Spleen (tissue), 7 donors: ENCODE results near the gene CD9.

ENCODE experiments used
- POLR2A ChIP-seq, 3 donors: fragments of 450-650 bp; IDR thresholded peaks; one replicate each; pipeline ENCODE4 v1.5.1; 2017; ENCODE audit warnings: antibody characterized with exemption in 3 of 3, mild to moderate bottlenecking in 1 of 3
- POLR2AphosphoS5 ChIP-seq, 3 donors: sonication (generic); formaldehyde crosslinking; IDR thresholded peaks; one replicate each; pipeline ENCODE4 v1.5.1; 2017; ENCODE audit warnings: antibody characterized with exemption in 3 of 3
- TF ChIP-seq, protein P1 (sequence below), 11 experiments: fragments of 200-600 bp in 7 of 11; fragments of 450-650 bp in 4 of 11; sonication (generic) in 4 of 11; IDR thresholded peaks in 8 of 11; conservative IDR thresholded peaks in 3 of 11; 1 replicate in 7 of 11; 2 replicates in 4 of 11; pipeline versions ENCODE4 v1.4.0 to v1.8.0; 2016 to 2021; ENCODE audit warnings: antibody characterized with exemption in 11 of 11, inconsistent platforms in 4 of 11, mild to moderate bottlenecking in 1 of 11
- donor health status: DM: no; HTN: no; CAD: no; lungs with moderate emphysema.
- donor health status: DM: no; HTN: no; CAD: no.
- donor health status: DM: no; HTN: no; CAD: no.

DNA sequence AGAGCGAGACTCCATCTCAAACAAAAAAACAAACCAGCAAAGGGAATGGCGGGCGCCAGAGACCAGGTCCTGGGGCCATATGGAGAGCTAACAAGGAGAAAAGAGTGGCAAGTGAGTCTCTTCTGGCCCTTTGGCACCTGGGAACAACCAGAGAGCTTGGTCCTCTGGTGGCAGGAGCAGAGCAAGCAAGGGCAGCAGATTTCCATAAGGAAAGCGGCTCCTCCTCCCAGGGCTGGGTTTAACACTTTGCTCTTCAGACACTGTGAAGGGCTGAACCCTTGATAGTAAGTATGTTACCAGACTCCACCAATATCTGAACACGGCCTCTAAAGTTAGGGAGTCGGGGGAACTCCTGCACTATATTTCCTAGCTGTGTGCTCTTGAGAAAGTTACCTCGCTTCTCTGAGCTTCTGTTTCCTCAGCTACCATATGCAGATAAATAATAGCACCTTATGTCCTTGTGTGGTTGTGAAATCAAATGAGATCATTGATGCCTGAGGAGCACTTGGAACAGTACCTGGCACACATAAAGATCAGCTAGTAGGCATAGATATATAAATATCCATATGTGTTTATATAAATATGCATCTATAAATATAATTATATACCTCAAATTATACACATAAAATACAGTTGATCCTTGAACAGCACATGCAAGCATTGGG is 76.9 kb downstream of the CD9 start:
- TF ChIP-seq, protein P1, sequence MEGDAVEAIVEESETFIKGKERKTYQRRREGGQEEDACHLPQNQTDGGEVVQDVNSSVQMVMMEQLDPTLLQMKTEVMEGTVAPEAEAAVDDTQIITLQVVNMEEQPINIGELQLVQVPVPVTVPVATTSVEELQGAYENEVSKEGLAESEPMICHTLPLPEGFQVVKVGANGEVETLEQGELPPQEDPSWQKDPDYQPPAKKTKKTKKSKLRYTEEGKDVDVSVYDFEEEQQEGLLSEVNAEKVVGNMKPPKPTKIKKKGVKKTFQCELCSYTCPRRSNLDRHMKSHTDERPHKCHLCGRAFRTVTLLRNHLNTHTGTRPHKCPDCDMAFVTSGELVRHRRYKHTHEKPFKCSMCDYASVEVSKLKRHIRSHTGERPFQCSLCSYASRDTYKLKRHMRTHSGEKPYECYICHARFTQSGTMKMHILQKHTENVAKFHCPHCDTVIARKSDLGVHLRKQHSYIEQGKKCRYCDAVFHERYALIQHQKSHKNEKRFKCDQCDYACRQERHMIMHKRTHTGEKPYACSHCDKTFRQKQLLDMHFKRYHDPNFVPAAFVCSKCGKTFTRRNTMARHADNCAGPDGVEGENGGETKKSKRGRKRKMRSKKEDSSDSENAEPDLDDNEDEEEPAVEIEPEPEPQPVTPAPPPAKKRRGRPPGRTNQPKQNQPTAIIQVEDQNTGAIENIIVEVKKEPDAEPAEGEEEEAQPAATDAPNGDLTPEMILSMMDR (IDR thresholded peaks at IDR 0.05 in 8 of 11, conservative IDR thresholded peaks at IDR 0.05 in 3 of 11), result no peak
- TF ChIP-seq POLR2A (IDR thresholded peaks at IDR 0.05) (no peak), POLR2AphosphoS5 (IDR thresholded peaks at IDR 0.05) (no peak)
